Pulmonary artery endothelial cell (primary cell): ENCODE measurements around the gene PLEKHO2. TPM values are rescaled to one million over a fixed set of nuclear protein-coding genes. Genes with fewer than 3 reads are reported as not detected.
"Not testable (repeated sequence)": the region's sequence is repeated elsewhere in the genome, so short reads cannot be mapped to it uniquely, and the experiment has no call there.

Experiments used
- DNase-seq: peaks from one replicate; pipeline ENCODE4 v3.0.0-alpha.2; 2011; ENCODE audit warnings: low read depth, low spot score
- total RNA-seq: library from RNA; depleted of rRNA; stranded (reverse); fragments of >200 nt; gene quantifications from 2 replicates; pipeline ENCODE4 v1.2.3, GENCODE V29; 2014

Gene PLEKHO2, protein sequence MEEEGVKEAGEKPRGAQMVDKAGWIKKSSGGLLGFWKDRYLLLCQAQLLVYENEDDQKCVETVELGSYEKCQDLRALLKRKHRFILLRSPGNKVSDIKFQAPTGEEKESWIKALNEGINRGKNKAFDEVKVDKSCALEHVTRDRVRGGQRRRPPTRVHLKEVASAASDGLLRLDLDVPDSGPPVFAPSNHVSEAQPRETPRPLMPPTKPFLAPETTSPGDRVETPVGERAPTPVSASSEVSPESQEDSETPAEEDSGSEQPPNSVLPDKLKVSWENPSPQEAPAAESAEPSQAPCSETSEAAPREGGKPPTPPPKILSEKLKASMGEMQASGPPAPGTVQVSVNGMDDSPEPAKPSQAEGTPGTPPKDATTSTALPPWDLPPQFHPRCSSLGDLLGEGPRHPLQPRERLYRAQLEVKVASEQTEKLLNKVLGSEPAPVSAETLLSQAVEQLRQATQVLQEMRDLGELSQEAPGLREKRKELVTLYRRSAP
- 27.4 and 30.0 TPM in 2 replicates for total RNA-seq

DNA sequence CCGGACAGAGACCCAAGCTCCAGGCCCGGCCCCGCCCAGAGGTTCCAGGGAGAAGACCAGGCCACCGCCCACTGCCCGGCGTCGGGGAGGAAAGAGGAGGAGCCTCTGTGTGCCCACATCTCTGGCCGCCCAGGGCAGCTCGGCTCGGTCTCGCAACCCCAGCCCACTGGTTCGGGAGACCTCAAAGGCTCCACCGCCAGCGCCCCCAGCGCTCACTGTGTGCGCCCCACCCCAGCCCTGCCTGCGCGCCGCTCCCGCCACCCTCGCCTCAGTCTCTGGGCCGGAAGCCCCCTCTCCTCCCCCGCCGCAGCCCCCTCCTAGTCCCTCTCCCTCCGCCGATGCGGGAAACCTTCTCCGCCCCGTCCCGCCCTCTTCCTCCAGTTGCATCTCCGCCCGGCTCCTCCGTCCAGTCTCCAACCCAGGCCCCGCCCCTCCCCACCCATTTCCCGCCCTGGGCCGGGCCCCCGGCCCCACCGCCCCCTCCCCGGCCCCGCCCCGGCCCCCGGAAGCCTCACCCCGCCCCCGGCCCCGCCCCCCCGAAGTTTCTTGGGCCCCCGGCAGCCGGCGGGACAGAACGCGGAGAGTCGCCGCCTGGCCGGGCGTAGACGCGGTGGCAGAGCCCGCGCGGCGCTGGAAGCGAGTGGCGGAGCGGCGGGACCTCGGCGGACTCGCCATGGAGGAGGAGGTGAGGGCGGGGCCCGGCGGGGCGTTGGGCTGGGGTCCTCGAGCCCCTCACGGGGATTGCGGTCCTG is at the start of gene PLEKHO2:
Gene PLEKHO2 (plus strand): TSS at position 572 of the 752 bp plus-strand sequence. CDS start 102 bp downstream, at position 674.
- peak; percentile 80 for DNase-seq

DNA sequence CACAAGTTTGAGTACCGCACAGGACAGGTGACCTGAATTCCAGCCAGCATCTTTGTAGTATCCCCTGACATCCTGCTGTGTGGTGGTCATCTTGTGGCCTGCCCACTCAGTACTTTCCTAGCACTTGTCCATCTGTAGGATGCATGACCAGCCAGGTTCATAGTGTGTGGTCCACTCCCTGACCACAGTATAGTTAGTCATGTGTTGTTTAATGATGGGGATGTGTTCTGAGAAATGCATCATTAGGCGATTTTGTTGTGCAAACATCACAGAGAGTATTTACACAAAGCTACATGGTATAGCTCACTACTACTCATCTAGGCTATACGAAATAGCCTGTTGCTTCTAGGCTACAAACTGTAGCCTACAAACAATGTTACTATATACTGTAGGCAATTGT is 49.4 kb upstream of the PLEKHO2 start:
- no peak for DNase-seq

DNA sequence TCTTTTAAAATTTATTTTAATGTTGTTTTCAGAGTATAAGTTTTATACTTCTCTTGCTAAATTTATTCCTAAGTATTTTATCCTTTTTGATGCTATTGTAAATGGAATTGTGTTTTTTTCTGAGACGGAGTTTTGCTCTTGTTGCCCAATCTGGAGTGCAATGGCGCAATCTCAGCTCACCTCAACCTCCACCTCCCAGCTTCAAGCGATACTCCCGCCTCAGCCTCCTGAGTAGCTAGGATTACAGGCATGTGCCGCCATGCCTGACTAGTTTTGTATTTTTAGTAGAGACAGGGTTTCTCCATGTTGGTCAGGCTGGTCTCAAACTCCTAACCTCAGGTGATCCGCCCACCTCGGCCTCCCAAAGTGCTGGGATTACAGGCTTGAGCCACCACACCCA is 46.4 kb upstream of the PLEKHO2 start:
- not testable (repeated sequence) for DNase-seq

DNA sequence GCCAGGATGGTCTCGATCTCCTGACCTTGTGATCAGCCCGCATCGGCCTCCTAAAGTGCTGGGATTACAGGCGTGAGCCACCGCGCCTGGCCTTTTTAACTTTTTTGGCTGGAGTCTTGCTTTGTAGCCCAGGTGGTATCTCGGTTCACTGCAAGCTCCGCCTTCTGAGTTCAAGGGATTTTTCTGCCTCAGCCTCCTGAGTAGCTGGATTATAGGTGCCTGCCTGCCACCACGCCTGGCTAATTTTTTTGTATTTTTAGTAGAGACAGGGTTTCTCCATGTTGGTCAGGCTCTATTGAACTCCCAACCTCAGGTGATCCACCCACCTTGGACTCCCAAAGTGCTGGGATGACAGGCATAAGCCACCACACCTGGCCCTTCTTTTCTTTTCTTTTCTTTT is 45.8 kb upstream of the PLEKHO2 start:
- DNase-seq, result not testable (repeated sequence)

DNA sequence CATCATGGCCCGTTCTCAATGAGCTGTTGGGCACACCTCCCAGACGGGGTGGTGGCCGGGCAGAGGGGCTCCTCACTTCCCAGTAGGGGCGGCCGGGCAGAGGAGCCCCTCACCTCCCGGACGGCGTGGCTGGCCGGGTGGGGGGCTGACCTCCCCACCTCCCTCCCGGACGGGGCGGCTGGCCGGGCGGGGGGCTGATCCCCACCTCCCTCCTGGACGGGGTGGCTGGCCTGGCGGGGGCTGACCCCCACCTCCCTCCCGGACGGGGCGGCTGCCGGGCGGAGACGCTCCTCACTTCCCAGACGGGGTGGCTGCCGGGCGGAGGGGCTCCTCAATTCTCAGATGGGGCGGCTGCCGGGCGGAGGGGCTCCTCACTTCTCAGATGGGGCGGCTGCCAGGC is 42.8 kb upstream of the PLEKHO2 start:
- DNase-seq, result not testable (repeated sequence)

DNA sequence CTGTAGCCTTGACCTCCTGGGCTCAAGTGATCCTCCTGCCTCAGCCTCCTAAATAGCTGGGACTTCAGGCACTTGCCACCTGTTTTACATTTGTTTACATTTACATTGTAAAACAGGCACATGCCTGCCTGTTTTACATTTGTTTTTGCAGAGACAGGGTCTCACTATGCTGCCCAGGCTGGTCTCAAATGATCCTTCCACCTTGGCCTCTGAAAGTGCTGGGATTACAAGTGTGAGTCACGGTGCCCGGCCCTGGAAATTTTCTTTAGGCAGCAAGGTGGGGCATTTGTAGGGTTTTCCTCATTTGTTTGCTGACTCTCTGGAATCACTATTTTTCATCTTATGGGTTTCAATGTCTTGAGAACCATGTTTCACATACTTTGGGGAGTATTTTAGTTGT is 41.2 kb upstream of the PLEKHO2 start:
- no peak for DNase-seq

DNA sequence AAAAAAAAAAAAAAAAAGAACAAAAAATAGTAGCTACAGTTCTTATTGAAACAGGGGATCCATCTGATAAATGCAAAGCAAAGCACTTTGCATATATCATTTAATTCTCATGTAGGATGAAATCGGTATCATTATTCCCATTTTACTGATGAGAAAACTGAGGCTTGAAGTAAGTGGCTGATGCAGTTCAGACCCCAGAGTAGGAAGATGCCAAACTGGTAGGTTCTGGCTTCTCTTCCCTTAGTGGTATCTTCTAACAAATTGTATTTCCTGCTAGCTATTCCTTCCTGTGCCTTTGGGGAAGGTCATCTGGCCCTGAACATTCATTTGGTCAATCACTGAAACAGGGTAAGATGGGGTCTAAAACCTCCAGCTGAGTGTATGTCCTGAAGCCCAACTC is 38.2 kb upstream of the PLEKHO2 start:
- no peak for DNase-seq

DNA sequence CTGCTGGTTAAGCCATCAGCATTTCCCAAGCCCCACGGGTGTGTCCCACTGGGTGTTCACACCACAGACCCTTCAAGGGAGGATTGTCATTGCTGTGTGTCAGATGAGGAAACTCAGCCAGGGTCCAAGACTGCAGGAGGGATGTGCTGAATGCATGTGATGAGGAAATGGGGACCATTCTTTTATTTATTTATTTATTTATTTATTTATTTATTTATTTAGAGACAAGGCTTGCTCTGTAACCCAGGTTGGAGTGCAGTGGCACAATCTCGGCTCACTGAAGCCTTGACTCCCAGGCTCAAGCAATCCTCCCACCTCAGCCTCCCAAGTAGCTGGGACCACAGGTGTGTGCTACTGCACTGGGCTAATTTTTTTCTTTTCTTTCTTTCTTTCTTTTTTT is 37.1 kb upstream of the PLEKHO2 start:
- DNase-seq, result no peak

DNA sequence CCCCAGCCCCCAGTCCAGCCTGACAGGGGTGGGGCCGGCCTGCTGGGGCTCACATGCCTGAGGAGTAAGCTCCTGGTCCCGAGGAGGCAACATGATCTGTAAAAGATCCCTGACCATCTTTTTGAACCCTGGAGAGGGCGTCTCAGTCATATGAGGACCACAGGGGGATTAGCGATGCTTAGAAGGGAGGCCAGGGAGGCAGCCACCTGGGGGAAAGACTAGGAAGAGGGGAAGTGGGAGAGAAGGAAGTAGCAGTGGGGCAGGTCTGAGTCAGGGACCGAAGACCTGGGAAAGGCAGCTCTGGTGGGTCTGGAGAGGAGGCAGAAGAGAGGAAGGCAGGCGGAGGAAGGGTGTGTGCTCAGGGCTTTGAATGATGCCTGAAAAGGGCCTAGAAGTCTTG is 35.2 kb upstream of the PLEKHO2 start:
- no peak for DNase-seq

DNA sequence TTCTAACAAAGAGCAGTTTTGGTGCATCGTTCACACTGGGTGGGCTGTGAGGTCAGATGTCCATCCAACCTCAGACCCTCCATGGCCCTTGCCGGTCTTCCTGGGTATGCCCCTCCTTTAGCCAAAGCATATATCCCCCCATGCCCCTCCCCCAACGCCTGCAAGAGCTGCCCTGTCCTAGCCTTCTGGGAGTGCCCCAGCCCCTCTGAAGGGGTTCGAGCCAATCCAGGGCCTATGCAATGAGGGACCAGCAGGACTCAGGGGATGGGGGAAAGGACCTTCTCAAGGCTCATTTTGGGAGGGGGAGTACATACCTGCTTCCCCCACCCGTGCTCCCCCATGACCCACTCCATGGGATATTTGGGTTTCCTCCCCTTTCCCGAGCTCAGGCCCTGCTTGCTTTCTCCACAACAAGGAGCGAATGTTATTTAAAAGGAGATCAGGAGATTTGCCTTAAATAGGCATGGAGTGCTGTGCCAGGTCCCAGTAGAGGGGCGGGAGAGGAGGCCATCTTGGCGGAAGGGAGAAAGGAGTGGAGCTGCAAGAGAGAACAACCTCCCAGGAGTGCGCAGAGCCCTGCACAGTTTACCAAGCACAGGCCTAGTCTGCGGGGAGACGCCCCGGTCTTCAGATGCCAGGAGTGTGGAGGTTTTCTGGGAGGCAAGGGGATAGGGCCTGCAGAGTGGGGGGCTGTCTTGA is 34.5 kb upstream of the PLEKHO2 start:
- no peak for DNase-seq

DNA sequence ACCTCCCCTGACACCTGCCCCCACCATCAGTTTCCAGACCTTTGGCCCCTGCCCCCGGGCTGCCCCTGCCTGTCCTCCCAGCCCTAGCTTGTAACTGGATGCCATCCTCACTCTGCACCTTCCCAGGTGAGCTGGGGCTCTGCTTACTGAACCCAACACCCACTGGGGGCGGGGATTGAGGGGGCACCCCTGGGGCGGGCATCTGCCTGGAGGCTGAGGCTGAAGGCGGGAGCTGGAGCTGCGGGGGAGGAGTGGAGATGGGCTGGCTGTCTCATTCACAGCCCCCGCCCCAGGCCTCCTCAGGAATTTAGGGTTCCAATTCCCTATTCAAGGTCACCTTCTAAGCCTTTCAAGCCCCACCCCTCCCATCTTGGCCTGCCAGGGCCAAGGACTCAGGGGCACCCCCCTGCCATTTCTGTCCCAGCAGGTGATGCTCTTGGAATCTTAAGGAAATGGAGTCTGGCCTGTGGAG is 33.9 kb upstream of the PLEKHO2 start:
- no peak for DNase-seq

DNA sequence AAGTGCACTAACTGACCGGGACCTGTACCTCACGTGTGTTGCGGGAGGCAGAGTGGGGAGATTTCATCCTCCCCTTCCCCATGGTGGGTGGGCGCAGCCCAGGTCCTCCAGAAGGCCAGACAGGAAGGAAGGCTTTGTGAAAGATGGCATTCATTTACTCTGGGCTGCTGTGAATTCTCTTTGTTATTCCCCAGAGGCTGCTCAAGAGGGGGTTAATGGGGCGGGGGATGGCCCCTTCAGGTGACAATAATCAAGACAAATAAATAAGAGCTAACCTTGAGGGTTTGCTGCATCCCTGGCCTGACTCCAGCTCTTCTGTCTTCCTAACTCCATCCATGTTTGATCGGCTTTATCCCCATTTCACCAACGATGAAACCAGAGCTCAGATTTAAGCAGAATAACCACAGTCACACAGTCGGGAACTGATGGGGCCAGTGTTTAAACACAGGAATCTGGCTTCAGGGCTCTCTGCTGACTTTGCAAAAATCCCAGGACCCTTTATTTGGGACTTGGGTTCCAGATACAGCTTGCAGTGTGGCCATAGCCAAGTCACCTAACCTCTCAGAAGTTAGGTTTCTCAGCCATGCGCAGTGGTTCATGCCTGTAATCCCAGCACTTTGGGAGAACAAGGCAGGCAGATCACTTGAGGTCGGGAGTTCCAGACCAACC is 32.8 kb upstream of the PLEKHO2 start:
- no peak for DNase-seq

DNA sequence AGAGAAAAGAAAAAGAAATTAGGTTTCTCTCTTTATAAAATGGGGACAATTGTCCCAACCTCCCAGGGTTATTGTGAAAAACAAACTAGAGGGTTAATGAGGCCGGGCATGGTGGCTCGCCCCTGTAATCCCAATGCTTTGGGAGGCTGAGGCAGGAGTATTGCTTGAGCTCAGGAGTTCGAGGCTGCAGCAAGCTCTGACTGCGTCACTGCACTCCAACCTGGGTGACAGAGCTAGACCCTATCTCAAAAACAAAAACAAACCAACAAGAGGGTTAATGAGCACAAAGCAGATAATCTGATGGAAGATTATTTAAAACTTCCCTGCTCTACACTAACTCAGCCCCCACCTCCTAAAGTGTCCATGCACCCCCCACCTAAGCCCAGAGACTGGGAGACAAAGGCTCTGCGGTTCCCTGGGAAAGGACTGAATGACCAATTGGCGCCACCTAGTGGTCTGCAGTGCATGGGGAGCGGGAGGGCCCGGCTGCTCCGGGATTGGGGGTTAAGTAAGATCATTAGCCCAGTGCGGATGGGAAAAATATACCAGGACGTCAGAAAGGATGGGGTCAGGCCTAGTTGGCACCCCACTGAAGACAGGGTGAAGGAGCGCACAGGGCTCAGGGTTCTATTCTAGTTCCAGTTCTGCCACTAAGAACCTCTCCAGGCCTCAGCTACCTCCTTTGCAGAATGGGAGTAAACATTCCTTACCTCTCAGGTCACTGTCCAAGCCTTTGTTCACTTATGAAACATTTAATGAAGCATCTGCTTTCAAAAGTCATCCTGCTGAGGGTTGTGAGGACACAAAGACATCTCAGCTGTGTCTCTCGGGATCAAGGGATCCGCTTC is 31.8 kb upstream of the PLEKHO2 start:
- DNase-seq, result peak; percentile 10

DNA sequence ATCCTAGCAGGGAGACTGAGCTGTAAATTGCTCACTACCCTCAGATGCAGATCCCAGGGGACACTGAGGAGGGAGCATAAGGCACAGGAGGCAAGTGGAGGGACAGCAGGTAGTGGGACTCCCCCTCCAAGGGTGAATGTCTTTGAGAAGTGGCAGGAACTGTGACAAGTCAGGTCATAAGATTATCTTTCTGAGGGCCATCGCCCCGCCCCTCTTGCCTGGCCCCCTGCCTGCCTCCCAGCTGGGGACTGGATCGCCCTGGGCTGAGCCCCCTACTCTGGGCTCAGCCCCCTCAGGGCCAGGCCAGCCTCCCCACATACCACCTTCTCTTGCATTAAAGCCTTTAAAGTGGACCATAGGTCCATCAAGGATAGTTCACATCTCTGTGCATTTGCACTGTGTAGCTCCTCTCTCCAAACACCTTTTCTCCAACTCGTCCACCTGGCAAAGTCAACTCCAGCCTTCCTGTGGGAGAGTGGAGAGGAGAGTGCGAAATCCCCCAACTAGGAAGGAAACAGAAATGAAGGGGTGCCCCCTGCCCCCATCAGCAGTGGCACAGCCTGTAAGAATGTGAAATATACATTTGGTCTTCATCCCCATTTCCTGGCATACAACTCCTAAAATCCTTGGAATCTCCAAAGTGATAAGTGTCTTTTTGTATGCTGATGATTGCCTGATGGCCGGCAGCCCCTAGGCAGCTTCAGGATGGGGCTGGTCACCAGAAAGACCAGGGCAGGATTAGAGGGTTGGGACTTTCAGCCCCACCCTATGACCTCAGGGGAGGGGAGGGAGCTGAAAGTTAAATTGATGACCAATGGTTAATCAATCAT is 31.0 kb upstream of the PLEKHO2 start:
- DNase-seq, result no peak

DNA sequence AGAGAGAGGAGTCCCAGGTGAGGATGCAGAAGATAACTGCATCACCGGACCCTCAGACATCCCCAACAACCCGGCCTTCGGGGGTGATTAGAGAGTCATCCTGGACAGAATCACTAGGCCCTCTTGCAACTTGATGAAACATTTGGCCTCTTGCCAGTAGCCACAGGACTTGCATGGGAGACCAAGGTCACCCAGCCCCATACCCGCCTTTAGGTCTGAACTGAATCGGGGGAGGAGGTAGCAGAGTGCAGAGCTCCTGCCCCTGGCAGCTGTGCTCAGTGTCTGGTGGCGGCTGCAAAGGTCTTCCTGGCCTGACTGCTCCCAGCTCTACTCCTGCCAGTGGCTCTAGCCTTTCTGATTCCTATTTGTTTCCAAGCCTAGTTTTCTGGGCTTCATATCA is 28.6 kb upstream of the PLEKHO2 start:
- DNase-seq, result no peak

DNA sequence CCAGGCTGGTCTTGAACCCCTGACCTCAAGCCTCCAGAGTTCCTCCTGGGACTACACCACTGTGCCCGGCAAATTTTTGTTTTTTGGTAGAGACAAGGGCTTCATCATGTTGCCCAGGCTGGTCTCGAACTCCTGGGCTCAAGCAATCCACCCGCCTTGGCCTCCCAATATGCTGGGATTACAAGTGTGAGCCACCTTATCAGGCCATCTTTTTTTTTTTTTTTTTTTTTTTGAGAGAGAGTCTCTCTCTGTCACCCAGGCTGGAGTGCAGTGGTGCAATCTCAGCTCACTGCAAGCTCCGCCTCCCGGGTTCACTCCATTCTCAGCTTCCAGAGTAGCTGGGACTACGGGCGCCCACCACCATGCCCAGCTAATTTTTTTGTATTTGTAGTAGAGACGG is 27.4 kb upstream of the PLEKHO2 start:
- not testable (repeated sequence) for DNase-seq

DNA sequence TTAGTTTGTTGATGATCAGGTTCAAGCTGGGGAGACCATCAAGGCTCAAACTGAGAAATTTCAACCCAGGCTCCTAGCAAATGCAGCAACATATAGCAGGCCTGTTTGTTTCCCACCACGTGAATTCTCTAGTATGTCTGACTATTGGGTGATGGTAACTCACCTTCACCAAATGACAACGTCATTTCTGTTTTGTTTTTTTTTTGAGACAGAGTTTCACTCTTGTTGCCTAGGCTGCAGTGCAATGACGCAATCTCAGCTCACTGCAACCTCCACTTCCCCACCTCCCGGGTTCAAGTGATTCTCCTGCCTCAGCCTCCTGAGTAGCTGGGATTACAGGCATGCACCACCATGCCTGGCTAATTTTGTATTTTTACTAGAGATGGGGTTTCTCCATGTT is 26.8 kb upstream of the PLEKHO2 start:
- not testable (repeated sequence) for DNase-seq

DNA sequence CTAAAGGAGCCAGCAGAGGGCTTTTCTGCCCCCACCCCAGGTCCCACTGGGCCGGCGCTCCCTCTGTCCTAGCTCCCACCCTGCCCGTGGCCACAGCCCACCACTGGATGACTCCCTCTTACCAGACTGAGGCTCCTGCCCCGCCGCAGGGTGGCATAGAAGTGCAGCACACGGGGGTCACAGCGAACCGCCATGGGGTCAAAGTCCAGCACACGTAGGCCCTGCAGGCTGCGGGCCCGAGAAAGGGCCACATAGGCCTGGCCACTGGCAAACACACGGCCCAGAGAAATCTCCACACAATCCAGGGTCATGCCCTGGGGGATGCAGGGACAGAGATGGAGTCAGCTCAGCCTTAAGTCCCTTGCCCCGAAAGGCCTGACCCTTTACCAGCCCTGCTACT is 25.3 kb upstream of the PLEKHO2 start:
- no peak for DNase-seq

DNA sequence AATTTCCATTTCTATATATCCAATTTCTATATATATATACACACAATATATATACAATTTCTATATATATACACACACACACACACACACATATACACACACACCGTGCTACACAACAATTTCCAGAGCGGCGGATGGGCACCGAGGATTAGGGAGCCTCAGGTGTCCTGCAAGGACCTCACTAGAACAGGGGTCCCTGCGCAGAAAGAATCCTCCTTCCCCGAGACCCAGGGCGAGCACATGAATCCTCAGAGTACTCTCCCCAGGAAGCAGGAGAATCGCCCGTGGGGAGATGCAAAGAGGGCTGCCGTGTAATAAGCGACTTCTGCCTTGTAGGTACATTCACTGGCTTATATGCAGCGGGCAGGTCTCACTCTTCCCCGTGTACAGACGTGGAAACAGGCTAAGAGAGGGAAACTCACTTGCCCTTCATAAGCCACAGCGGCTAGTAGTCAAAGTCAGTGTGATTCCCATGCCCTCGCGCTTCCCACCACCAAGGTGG is 16.7 kb upstream of the PLEKHO2 start:
- no peak for DNase-seq
